Measurements from ENCODE around the gene MMP25. TPM values are rescaled to one million over a fixed set of nuclear protein-coding genes. Genes with fewer than 3 reads are reported as not detected.
"Not testable (repeated sequence)": the region's sequence is repeated elsewhere in the genome, so short reads cannot be mapped to it uniquely, and the experiment has no call there.

MMP25 gene
- total and polyA plus RNA-seq, 4 experiments from 2014 or later: 0.52 to 3.0 (median 1.9) TPM

- peaks cover 33% of the 10 kb centered on the region for H3K4me1 ChIP-seq (ENCODE audit: insufficient read depth, low read length)
- H3K27ac ChIP-seq (ENCODE audit: low read depth, low read length); H3K4me3 ChIP-seq (ENCODE audit: low read length in 2 of 2); POLR2A ChIA-PET (ENCODE audit: partially characterized antibody); H3K27me3 Mint-ChIP-seq; DNase-seq; H3K9me3 ChIP-seq (ENCODE audit: control insufficient read depth in 1 of 2, low read length in 2 of 2); H3K4me3 Mint-ChIP-seq; H3K27me3 ChIP-seq (ENCODE audit: insufficient read depth, low read length); H3K27ac Mint-ChIP-seq; intact Hi-C loops (cut with micrococcal nuclease); H3K9me3 Mint-ChIP-seq; H3K36me3 ChIP-seq (ENCODE audit: insufficient read depth, low read length): not testable (repeated sequence)
- Mint-ChIP-seq H3K4me1 (peaks cover 31 to 69% (median 45%) of the 10 kb centered on the region in 4 donors), H3K36me3 (peaks cover 4 to 20% of the 10 kb centered on the region in 2 donors)
- CTCF ChIA-PET (ENCODE audit: partially characterized antibody): interaction anchor here (1.7 kb wide), 1 partner anchor 21 kb away, joined by 7 read pairs; no protein-coding TSS in a partner anchor
Observed at GRCh38 chr16:3052571-3053329, 6.4 kb downstream of the MMP25 start.

GRCh38 chr16:3053330-3053710, 7.0 kb downstream of the MMP25 start:
- H3K4me3 Mint-ChIP-seq; POLR2A ChIA-PET (ENCODE audit: partially characterized antibody); intact Hi-C loops (cut with micrococcal nuclease); H3K27me3 Mint-ChIP-seq; H3K9me3 ChIP-seq (ENCODE audit: control insufficient read depth in 1 of 2, low read length in 2 of 2); H3K27ac ChIP-seq (ENCODE audit: low read depth, low read length); H3K36me3 ChIP-seq (ENCODE audit: insufficient read depth, low read length); DNase-seq; H3K4me3 ChIP-seq (ENCODE audit: low read length in 2 of 2); CTCF ChIA-PET (ENCODE audit: partially characterized antibody); H3K9me3 Mint-ChIP-seq; H3K27me3 ChIP-seq (ENCODE audit: insufficient read depth, low read length): not testable (repeated sequence)
- Mint-ChIP-seq H3K36me3 (peaks cover 4 to 20% of the 10 kb centered on the region in 2 donors), H3K27ac (peak overlapping the region in 2 of 7 donors; percentile 3 to 55), H3K4me1 (peaks cover 29 to 66% (median 43%) of the 10 kb centered on the region in 4 donors)
- peaks cover 38% of the 10 kb centered on the region for H3K4me1 ChIP-seq (ENCODE audit: insufficient read depth, low read length)

GRCh38 chr16:3054965-3055733, 8.8 kb downstream of the MMP25 start:
- POLR2A ChIA-PET (ENCODE audit: partially characterized antibody): interaction anchor here (0.8 to 6.7 kb wide), 7 partner anchors 8 to 79 kb away, joined by 3 to 129 read pairs (median 5); no protein-coding TSS in a partner anchor

GRCh38 chr16:3055734-3056115, 9.4 kb downstream of the MMP25 start:
- peak overlapping the region; percentile 10 for H3K27ac ChIP-seq (ENCODE audit: low read depth, low read length)
- POLR2A ChIA-PET (ENCODE audit: partially characterized antibody): interaction anchor here (0.9 to 6.7 kb wide), 8 partner anchors 8 to 72 kb away, joined by 3 to 129 read pairs (median 4); partner anchors contain the start of gene MMP25

More at GRCh38 chr16:3054965-3055733, 8.8 kb downstream of the MMP25 start:
- CTCF ChIA-PET (ENCODE audit: partially characterized antibody): interaction anchor here (0.7 to 12.6 kb wide), 5 partner anchors 24 to 113 kb away, joined by 3 to 362 read pairs (median 4); partner anchors contain the start of gene ZNF213
- Histone ChIP-seq H3K36me3 (ENCODE audit: insufficient read depth, low read length) (no peaks in the 10 kb centered on the region), H3K27ac (ENCODE audit: low read depth, low read length) (peak overlapping the region; percentile 10), H3K9me3 (ENCODE audit: control insufficient read depth in 1 of 2, low read length in 2 of 2) (no peaks in the 10 kb centered on the region), H3K4me1 (ENCODE audit: insufficient read depth, low read length) (peaks cover 47% of the 10 kb centered on the region), H3K4me3 (ENCODE audit: low read length in 2 of 2) (no peak overlapping the region), H3K27me3 (ENCODE audit: insufficient read depth, low read length) (no peaks in the 10 kb centered on the region)
- H3K27ac Mint-ChIP-seq: peak overlapping the region; percentile 50 to 95 (median 85)
- no peaks in the 10 kb centered on the region for H3K9me3 Mint-ChIP-seq
- H3K4me1 Mint-ChIP-seq: peaks cover 35 to 72% (median 48%) of the 10 kb centered on the region in 4 donors
- peaks cover 4 to 25% of the 10 kb centered on the region in 2 donors for H3K36me3 Mint-ChIP-seq
- peak overlapping the region; percentile 60 to 90 (median 65) for H3K4me3 Mint-ChIP-seq
- intact Hi-C loops (cut with micrococcal nuclease): no loop called here
- DNase-seq: no peak
- H3K27me3 Mint-ChIP-seq: no peaks in the 10 kb centered on the region

GRCh38 chr16:3056336-3057180, 10.2 kb downstream of the MMP25 start:
- no peaks in the 10 kb centered on the region for H3K27me3 Mint-ChIP-seq
- H3K4me3 ChIP-seq (ENCODE audit: low read length in 2 of 2): no peak overlapping the region
- H3K36me3 Mint-ChIP-seq: peaks cover 4 to 25% of the 10 kb centered on the region in 2 donors
- H3K4me1 ChIP-seq (ENCODE audit: insufficient read depth, low read length): peaks cover 55% of the 10 kb centered on the region
- H3K4me1 Mint-ChIP-seq: peaks cover 32 to 68% (median 46%) of the 10 kb centered on the region in 4 donors
- ChIA-PET CTCF (ENCODE audit: partially characterized antibody) (interaction anchor here (0.9 to 13.3 kb wide), 4 partner anchors 28 to 111 kb away, joined by 3 to 362 read pairs (median 126); partner anchors contain the start of genes ZNF213 and ZSCAN10), POLR2A (ENCODE audit: partially characterized antibody) (interaction anchor here (0.9 to 6.7 kb wide), 7 partner anchors 9 to 71 kb away, joined by 3 to 129 read pairs (median 5); partner anchors contain the start of gene MMP25)
- no peaks in the 10 kb centered on the region for H3K27me3 ChIP-seq (ENCODE audit: insufficient read depth, low read length)
- DNase-seq: no peak
- H3K27ac Mint-ChIP-seq: peak overlapping the region in 6 of 7 donors; percentile 35 to 81 (median 51)
- no peak overlapping the region for H3K27ac ChIP-seq (ENCODE audit: low read depth, low read length)
- no peaks in the 10 kb centered on the region for H3K36me3 ChIP-seq (ENCODE audit: insufficient read depth, low read length)
- H3K4me3 Mint-ChIP-seq: peak overlapping the region in 4 of 8 donors; percentile 6 to 68 (median 60)
- H3K9me3 Mint-ChIP-seq: no peaks in the 10 kb centered on the region
- intact Hi-C loops (cut with micrococcal nuclease): no loop called here
- no peaks in the 10 kb centered on the region for H3K9me3 ChIP-seq (ENCODE audit: control insufficient read depth in 1 of 2, low read length in 2 of 2)

More at GRCh38 chr16:3055734-3056115, 9.4 kb downstream of the MMP25 start:
- H3K9me3 ChIP-seq (ENCODE audit: control insufficient read depth in 1 of 2, low read length in 2 of 2); H3K27me3 Mint-ChIP-seq; intact Hi-C loops (cut with micrococcal nuclease); DNase-seq; H3K9me3 Mint-ChIP-seq; H3K4me3 ChIP-seq (ENCODE audit: low read length in 2 of 2); H3K27me3 ChIP-seq (ENCODE audit: insufficient read depth, low read length); H3K36me3 ChIP-seq (ENCODE audit: insufficient read depth, low read length): not testable (repeated sequence)
- Mint-ChIP-seq H3K36me3 (peaks cover 4 to 25% of the 10 kb centered on the region in 2 donors), H3K27ac (peak overlapping the region in 6 of 7 donors; percentile 25 to 95 (median 70)), H3K4me3 (peak overlapping the region in 5 of 8 donors; percentile 60 to 90 (median 66)), H3K4me1 (peaks cover 37 to 72% (median 50%) of the 10 kb centered on the region in 4 donors)
- peaks cover 52% of the 10 kb centered on the region for H3K4me1 ChIP-seq (ENCODE audit: insufficient read depth, low read length)
- CTCF ChIA-PET (ENCODE audit: partially characterized antibody): interaction anchor here (0.7 to 12.6 kb wide), 4 partner anchors 46 to 112 kb away, joined by 3 to 362 read pairs (median 4); partner anchors contain the start of gene ZNF213

Data from CD4-positive, alpha-beta memory T cell (primary cell).